HG03039 (cell line): ENCODE results near the gene F8.
"Not testable (repeated sequence)": the region's sequence is repeated elsewhere in the genome, so short reads cannot be mapped to it uniquely, and the experiment has no call there.

Experiments used
- ATAC-seq: cut with Tn5 transposase; IDR thresholded peaks from one replicate; pipeline ENCODE4 v1.9.1; 2021; ENCODE audit warnings: mild to moderate bottlenecking, moderate library complexity; ENCODE audit not compliant: unreplicated experiment

The F8 gene

DNA sequence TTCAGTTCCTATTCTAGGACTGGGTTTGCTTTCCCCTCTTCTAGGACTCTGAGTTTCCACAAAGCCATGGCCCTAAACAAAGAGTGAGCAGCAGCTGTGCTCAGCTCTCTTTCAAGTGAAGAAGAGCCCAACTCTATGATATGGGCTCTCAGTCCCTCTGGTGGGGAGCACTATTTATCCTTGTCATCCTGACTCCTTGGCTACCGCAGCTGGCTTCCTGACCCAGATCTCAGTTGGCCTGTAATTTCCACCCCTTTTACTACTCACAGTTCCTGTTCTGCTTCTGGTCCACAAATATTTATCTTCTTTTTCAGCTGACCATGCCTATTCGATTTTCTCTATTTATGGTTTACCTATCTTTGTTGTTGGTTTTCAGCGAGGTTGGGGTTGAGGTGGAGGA lies 33.8 kb downstream of the F8 start:
- ATAC-seq: no peak

DNA sequence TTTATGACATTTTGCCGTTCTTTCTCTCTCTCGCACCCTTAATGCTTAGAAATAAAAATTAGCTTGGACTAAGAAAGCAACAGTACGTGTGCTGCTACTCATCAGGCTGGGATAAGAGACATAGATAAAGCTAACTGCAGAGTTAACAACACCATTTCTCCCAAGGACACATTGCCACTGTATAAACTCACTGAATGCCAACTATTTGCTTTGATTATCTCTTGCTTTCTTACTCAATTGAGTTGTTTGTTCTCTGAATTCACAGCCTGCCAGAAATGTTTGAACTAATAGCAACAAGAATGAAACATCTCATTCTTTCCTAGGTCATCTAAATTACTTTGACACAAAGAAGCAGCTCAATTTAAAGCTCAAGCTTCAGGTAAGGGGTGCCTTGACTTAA lies 34.6 kb downstream of the F8 start:
- ATAC-seq: no peak

DNA sequence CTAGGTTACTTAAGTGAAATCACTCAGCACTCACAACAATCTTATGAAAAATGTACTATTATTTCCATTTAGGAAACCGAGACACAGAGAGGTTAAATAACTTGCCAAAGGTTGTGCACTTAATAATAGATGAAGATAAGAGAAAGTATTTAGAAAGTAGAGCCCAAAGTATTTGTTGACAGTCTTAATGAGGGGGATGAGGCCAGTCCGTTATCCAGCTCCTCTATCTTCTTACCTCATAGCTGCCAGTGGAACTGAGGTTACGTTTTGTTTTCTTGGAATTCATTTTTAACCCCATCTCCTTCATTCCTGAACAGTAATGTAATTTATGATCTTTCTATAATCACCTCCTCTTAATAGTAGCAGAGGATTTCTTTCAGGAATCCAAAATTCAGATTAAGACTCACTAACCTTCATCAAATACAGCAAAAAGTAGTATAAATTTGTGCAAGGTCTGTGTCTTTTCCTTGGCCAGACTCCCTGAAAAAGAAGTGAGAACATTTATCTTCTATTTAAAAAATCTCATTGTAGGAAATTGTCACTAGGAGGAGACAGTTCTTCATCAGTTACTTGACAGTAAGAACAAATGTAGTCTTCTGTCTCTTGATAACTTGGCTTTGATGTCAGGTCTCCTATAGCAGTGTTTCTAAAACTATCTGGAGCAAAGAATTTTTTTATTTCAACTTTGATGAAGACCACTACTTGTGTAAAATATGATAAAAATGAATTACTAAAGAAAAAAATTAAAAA lies 35.5 kb downstream of the F8 start:
- ATAC-seq: no peak

DNA sequence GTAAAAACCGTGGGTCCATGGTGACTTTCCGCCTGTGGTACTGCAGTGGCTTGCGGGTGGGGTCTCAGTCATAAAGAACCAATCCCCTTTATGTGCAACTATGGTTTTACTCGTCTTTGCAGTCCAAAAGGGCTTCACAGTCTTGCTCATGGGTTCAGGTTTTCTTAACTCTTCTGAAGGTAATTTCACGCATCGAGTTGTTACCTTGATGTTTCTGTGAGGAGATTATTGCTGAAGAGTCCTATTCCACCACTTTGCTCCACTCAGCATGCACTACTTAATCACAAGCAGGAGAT lies 41.5 kb downstream of the F8 start:
- no peak for ATAC-seq

DNA sequence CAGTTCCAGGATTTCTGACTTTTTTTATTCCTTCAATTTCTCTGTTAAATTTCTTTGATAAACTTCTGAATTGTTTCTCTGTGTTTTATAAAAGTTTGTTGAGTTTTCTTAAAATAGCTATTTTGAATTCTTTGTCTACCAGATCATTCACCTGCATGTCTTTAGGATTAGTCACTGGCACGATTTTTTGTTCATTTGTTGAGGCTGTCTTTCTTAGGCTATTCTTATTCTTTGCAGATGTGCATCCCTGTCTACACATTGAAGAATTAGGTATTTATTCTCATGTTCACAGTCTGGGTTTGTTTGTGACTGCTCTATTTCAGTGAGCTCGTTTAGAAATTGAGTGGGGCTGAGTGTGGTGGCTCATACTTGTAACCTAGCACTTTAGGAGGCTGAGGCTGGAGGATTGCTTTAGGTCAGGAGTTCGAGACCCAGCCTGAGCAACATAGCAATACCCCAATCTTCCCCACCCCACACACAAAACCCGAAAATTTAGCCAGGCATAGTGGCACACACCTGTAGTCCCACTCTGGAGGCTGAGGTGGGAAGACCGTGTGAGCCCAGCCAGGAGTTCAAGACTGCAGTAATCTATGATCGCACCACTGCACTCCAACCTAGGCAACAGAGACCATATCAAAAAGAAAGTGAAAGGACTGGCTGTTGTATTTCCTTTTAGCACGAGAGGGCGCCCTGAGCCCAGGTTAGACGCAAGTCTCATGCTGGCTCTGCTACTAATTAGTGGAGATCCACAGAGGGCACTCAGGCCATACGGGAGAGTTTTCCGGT lies 42.0 kb downstream of the F8 start:
- ATAC-seq: no peak

DNA sequence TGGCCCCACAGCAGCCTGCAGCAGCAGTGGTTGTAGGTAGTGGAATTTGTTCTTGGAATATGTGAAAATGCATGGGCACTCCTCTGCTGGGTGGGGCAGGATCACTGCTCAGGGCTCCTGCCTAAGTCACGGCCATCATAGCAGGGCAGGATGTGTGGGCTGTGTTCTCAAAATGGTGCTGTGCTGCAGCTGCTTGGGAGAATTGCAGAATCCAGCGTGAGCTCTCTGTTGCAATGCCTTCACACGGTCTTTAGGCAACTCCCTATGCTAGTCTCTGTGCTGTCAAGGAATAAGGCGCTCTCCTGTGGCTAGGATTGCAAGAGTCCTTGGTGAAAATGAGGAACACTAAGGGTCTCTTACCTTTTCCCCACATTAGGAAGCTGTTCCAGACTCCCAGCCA lies 42.9 kb downstream of the F8 start:
- no peak for ATAC-seq

DNA sequence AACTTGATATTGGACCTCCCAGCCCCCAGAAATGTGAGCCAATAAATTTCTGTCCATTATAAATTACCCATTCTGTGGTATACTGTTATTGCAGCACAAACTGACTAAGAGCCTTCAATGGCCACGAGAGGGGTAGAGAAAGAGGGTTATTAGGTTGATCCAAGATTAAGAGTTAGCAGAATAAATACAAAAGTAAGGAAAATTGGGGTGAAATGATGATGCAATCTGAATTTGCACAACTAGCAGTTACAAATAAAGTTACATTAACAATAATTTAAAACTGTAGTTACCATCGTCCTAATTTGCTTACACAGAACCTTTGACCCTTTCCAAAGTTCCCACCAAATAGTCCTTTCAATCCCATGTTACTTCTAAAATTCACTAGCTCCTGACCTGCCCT lies 54.2 kb downstream of the F8 start:
- ATAC-seq: no peak

DNA sequence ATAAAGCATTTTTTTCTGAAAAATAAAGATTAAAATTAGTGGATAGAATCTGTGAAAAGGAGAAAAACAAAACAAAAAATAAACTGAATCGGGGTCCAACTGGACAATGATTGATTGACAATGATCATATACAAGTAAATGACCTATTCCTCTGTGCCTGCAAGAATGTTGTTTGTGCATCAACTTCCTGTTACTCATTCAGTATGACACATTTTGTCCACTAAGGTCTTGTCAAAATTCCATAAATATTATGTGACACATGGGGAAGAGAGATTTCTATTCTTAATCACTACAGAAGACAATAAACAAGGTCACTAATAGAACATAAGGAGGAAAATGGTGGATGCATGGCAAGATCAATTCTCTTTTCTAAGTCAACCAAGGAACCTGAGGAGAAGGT lies 54.9 kb downstream of the F8 start:
- no peak for ATAC-seq

DNA sequence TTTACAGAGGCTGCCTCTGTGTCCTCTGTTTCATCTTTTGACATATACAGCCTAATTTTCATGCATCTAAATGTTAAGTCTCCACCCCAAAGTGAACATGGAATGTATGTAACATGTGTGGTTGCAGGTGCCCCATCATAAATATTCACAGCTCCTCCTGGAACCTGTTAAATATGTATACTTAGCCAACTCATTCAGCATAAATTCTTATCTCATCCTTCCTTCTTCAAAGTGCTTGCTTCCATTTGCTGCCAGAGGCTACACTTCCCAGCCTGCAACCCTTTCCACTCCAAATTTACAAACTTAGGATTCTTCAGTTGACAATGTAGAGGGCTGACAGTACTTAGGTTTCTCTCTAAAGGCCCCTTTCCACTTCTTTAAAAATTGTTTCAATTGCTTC lies 60.6 kb downstream of the F8 start:
- no peak for ATAC-seq

DNA sequence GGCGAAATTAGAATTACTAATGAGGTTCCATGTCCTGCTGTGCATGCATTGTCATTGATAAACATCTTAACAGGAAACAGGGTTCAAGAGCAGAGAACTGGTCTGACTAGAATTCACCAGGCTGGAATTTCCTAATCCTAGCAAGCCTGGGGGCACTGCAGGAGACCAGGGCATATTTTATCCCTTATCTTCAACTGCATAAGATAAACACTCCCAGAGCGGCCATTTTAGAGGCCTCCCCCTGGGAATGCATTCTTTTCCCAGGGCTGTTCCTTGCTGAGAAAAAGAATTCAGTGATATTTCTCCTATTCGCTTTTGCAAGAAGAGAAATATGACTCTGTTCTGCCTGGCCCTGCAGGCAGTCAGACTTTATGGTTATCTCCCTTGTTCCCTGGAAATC lies 66.7 kb downstream of the F8 start:
- not testable (repeated sequence) for ATAC-seq

DNA sequence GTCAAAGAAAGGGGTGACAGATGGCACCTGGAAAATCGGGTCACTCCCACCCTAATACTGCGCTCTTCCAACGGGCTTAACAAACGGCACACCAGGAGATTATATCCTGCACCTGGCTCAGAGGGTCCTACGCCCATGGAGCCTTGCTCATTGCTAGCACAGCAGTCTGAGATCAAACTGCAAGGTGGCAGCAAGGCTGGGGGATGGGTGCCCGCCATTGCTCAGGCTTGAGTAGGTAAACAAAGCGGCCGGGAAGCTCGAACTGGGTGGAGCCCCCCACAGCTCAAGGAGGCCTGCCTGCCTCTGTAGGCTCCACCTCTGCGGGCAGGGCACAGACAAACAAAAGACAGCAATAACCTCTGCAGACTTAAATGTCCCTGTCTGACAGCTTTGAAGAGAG lies 83.3 kb downstream of the F8 start:
- ATAC-seq: not testable (repeated sequence)

DNA sequence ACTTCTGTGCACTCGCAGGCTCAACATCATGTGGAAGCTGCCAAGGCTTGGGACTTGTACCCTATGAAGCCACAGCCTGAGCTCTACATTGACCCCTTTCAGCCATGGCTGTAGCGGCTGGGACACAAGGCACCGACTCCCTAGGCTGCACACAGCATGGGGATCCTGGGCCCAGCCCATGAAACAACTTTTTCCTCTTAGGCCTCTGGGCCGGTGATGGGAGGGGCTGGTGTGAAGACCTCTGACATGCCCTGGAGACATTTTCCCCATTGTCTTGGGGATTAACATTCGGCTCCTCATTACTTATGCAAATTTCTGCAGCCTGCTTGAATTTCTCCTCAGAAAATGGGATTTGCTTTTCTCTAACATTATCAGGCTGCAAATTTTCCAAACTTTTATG lies 97.8 kb downstream of the F8 start:
- ATAC-seq: not testable (repeated sequence)

DNA sequence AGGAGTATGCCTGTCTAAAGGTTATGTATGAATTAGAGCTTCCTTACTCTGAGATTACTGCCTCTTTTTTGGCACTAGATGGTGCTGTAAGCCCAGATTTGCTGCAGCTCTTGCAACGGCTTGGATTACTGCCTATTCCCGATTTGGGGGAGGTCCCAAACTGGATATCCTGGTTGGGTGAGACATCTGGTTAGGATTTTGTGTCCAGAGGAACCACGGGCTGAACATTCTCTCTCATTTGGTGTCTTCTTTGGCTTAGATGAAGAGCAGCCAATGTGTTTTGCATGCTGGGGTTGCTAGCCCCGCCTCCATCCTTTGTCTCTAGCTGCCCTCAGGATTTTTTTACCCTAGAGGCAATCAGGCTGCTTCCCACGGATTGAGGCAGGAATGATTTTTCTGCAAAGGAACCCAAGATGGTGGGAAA lies 104.5 kb downstream of the F8 start:
- ATAC-seq: no peak

DNA sequence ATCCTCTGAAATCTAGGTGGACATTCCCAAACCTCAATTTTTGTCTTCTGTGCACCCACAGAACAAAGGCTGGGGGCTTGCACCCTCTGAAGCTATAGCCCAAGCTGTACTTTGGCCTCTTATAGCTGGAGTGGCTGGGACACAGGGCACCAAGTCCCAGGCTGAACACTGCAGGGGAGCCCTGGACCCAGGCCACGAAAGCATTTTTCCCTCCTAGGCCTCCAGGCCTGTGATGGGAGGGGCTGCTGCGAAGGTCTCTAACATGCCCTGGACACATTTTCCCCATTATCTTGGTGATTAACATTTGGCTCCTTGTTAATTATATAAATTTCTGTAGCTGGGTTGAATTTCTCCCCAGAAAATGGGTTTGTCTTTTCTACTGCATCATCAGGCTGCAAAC lies 108.5 kb downstream of the F8 start:
- no peak for ATAC-seq

DNA sequence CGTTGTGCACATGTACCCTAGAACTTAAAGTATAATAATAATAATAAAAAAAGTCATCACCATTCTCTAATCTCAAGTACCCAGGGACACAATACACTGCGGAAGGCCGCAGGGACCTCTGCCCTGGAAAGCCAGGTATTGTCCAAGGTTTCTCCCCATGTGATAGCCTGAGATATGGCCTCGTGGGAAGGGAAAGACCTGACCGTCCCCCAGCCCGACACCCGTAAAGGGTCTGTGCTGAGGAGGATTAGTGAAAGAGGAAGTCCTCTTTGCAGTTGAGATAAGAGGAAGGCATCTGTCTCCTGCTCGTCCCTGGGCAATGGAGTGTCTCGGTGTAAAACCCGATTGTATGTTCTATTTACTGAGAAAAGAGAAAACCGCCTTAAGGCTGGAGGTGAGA lies 112.0 kb downstream of the F8 start:
- ATAC-seq: not testable (repeated sequence)

DNA sequence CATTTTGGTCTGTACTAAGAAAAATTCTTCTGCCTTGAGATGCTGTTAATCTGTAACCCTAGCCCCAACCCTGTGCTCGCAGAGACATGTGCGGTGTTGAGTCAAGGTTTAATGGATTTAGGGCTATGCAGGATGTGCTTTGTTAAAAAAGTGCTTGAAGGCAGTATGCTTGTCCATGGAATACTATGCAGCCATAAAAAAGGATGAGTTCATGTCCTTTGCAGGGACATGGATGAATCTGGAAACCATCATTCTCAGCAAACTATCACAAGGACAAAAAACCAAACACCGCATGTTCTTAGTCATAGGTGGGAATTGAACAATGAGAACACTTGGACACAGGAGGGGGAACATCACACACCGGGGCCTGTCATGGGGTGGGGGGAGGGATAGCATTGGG lies 112.5 kb downstream of the F8 start:
- ATAC-seq: not testable (repeated sequence)

DNA sequence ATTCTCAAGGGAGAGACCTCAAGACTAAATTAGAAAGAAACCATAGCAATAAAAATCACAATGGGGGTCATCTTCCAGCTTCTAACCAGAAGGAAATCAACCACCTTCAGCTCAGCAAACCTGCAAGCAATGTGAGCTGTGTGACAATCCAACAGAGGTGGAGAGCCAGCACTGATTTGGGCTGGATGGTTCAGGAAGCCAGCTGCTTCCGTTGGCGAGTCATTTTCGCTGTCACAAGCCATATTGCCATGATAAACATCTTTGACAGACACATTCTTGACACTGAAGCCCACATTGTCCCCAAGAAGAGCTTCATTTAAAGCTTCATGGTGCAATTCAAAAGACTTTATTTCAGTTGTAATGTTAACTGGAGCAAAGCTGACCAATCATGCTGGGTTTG lies 113.7 kb downstream of the F8 start:
- no peak for ATAC-seq

DNA sequence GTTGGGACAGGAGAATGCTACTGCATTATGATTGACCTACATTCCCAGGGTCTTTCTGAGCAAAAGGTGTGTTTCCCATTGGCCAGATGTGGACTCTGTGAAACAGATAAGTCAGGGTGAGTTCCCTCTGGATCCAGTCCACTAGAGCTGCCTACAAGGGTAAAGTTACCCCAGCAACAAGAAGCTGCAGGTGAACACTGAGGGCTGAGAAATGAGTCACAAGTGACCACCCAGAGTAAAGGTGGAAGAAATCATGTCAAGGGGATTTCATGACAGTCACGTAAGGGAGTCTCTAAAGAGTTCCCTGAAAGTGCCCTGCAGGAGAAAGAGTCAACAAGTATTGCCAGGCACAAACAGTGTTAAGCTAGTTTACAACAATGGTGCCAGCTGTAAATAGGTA lies 120.1 kb downstream of the F8 start:
- ATAC-seq: no peak

DNA sequence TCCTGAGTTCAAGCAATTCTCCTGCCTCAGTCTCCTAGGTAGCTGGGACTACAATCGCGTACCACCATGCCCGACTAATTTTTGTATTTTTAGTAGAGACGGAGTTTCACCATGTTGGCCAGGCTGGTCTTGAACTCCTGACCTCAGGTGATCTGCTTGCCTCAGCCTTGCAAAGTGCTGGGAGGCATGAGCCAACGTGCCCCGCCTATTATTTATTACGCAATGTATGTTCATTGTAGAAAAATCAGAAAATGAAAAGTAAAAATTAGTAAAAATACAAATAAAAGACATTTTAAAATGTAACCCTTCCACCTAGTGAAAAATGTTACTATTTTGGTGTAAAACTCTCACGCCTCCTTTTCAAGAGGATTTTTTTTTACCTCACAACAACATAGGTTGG lies 122.2 kb downstream of the F8 start:
- ATAC-seq: no peak

DNA sequence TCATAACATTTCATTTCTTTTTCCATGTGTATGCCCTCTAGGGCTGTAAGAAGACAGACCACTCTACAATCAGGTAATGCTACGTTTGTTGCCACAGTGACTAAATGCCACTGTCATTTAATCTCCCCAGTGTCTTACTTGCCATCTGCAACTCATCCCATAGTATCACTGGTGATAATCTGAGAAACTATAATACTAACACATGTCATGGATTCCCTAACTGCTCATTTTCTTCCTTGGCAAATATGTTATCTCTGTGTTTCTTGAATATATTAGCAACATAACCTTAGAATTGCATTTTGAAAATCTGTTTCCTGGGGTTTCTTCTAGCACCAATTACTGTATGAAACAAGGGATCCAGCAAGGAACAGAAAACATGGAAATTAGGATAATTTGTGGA lies 130.2 kb downstream of the F8 start:
- ATAC-seq: no peak

DNA sequence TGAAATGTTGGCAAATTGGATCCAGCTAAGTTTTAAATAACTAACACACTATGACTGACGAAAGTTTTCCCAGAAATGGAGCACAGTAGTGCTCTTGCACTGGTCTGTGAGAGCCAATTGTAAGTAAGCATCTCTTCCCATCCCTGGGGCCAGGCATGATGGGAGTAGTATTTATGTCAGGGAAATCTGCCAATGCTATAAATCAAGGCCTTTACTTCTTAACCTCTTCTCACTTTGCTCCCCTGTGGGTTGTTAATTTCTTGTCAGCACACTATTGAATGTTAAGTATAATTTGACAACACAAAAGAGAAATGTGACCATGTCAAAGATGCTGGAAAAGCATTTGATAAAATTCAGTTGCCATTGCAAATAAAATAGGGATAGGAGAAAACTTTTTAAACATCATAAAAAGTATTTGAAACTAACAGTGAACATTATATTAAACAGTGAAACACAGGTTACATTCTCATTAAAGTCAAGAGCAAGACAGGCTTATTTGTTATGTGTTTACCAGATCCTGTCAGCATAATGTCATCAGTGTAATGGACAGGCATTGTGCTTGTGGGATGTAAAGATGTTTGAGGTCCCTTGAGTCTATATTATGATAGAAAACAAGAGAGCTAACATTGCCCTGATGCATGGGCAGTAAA lies 131.4 kb downstream of the F8 start:
- ATAC-seq: no peak

DNA sequence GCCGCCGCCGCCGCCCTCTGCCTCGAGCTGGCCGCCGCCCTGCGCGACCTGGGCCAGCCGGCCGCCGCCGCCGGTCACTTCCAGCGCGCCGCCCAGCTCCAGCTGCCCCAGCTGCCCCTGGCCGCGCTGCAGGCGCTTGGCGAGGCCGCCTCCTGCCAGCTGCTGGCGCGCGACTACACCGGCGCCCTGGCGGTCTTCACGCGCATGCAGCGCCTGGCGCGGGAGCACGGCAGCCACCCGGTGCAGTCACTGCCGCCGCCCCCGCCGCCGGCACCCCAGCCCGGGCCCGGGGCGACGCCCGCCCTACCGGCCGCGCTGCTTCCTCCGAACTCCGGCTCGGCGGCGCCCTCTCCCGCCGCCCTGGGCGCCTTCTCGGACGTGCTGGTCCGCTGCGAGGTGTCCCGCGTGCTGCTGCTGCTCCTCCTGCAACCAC lies 135.7 kb downstream of the F8 start:
- peak; percentile 34 for ATAC-seq
